HepG2 (cell line): ENCODE data around the gene CBX2. TPM values are rescaled to one million over a fixed set of nuclear protein-coding genes. Genes with fewer than 3 reads are reported as not detected.

Experiments used
- ATF1 ChIP-seq: IDR thresholded peaks from 2 replicates; pipeline ENCODE4 v1.6.1; 2016; ENCODE audit warnings: mild to moderate bottlenecking, control low read depth
- GMEB1 ChIP-seq: sonication (generic); formaldehyde crosslinking; IDR thresholded peaks from 2 replicates; pipeline ENCODE4 v1.5.1; 2020; ENCODE audit warnings: missing genetic modification reagents, mild to moderate bottlenecking, borderline replicate concordance
- HBP1 ChIP-seq: IDR thresholded peaks from 2 replicates; pipeline ENCODE4 v1.6.1; 2016; ENCODE audit warnings: low read depth, control low read depth
- HIVEP1 ChIP-seq: sonication (generic); formaldehyde crosslinking; IDR thresholded peaks from 2 replicates; pipeline ENCODE4 v1.4.0; 2020; ENCODE audit warnings: mild to moderate bottlenecking, missing genetic modification reagents
- HNF4G ChIP-seq, 2 experiments: sonication (generic) in 1 of 2; formaldehyde crosslinking in 1 of 2; IDR thresholded peaks; 2 replicates each; pipeline versions ENCODE4 v1.4.0 to v1.6.1; 2011 to 2020; ENCODE audit warnings: borderline replicate concordance in 2 of 2, low read depth in 2 of 2, mild to moderate bottlenecking in 2 of 2, low read length in 1 of 2, missing genetic modification reagents in 1 of 2, moderate library complexity in 1 of 2
- KDM6A ChIP-seq: IDR thresholded peaks from 2 replicates; pipeline ENCODE4 v1.6.1; 2016; ENCODE audit warnings: low read depth
- MEIS1 ChIP-seq: sonication (generic); formaldehyde crosslinking; IDR thresholded peaks from 2 replicates; pipeline ENCODE4 v1.9.0; 2021; ENCODE audit warnings: mild to moderate bottlenecking, missing genetic modification reagents, moderate library complexity, borderline replicate concordance
- NFKBIZ ChIP-seq: IDR thresholded peaks from 2 replicates; pipeline ENCODE4 v1.6.1; 2018; ENCODE audit warnings: missing genetic modification reagents, missing compliant biosample characterization
- SALL2 ChIP-seq: sonication (generic); formaldehyde crosslinking; IDR thresholded peaks from 2 replicates; pipeline ENCODE4 v1.8.1; 2023; ENCODE audit warnings: mild to moderate bottlenecking, missing genetic modification reagents, inconsistent platforms
- ZBTB33 ChIP-seq: sonication (generic); formaldehyde crosslinking; IDR thresholded peaks from 2 replicates; pipeline ENCODE4 v1.4.0; 2020; ENCODE audit warnings: missing genetic modification reagents
- ZFP36 ChIP-seq: fragments of 150-350 bp; IDR thresholded peaks from 2 replicates; pipeline ENCODE4 v1.6.1; 2018; ENCODE audit warnings: borderline replicate concordance, low read length, low read depth; ENCODE audit not compliant: partially characterized antibody
- ZNF34 ChIP-seq: sonication (generic); formaldehyde crosslinking; IDR thresholded peaks from 2 replicates; pipeline ENCODE4 v1.4.0; 2020; ENCODE audit warnings: mild to moderate bottlenecking, missing genetic modification reagents, borderline replicate concordance
- ZNF598 ChIP-seq: sonication (generic); formaldehyde crosslinking; IDR thresholded peaks from 2 replicates; pipeline ENCODE4 v1.5.1; 2020; ENCODE audit warnings: mild to moderate bottlenecking, missing genetic modification reagents, borderline replicate concordance
- ZNF616 ChIP-seq: sonication (generic); formaldehyde crosslinking; IDR thresholded peaks from 2 replicates; pipeline ENCODE4 v1.5.0; 2020; ENCODE audit warnings: low read depth, mild to moderate bottlenecking, missing genetic modification reagents
- ZNF691 ChIP-seq: sonication (generic); formaldehyde crosslinking; IDR thresholded peaks from 2 replicates; pipeline ENCODE4 v1.4.0; 2020; ENCODE audit warnings: missing genetic modification reagents, low read depth, mild to moderate bottlenecking, borderline replicate concordance
- ZNF704 ChIP-seq: sonication (generic); formaldehyde crosslinking; IDR thresholded peaks from 2 replicates; pipeline ENCODE4 v1.8.1; 2023; ENCODE audit warnings: mild to moderate bottlenecking, inconsistent platforms, moderate library complexity, missing genetic modification reagents, borderline replicate concordance
- ZNF772 ChIP-seq: sonication (generic); formaldehyde crosslinking; IDR thresholded peaks from 2 replicates; pipeline ENCODE4 v1.5.0; 2020; ENCODE audit warnings: mild to moderate bottlenecking, missing genetic modification reagents
- ZNF777 ChIP-seq: sonication (generic); formaldehyde crosslinking; IDR thresholded peaks from 2 replicates; pipeline ENCODE4 v1.4.0; 2020; ENCODE audit warnings: missing genetic modification reagents
- ZSCAN21 ChIP-seq: sonication (generic); formaldehyde crosslinking; IDR thresholded peaks from 2 replicates; pipeline ENCODE4 v1.8.0; 2022; ENCODE audit warnings: mild to moderate bottlenecking, missing genetic modification reagents, moderate library complexity, borderline replicate concordance
- polyA plus RNA-seq, 8 experiments: library from polyadenylated mRNA; depleted of rRNA in 3 of 8; stranded (reverse) in 7 of 8; unstranded in 1 of 8; fragments of >200 nt; fragmentation: Illumina TruSeq in 4 of 8; extraction: Trizol in 4 of 8; gene quantifications; 2 replicates each; pipeline versions ENCODE4 v1.2.1 to v1.2.3, GENCODE V29; 2011 to 2016; ENCODE audit warnings: low read depth in 4 of 8, missing spikeins in 1 of 8, mixed read lengths in 1 of 8; ENCODE audit not compliant: insufficient read depth in 1 of 8
- total RNA-seq, 5 experiments: library from RNA; depleted of rRNA; stranded (reverse); fragments of >200 nt; fragmentation: Illumina TruSeq; extraction: Trizol; gene quantifications; 2 replicates each; pipeline ENCODE4 v1.2.3, GENCODE V29; 2016; ENCODE audit warnings: low read depth in 1 of 5

The CBX2 gene
- total and polyA plus RNA-seq, 2 of the 13 experiments (the other 11 are each of a cell fraction or from before 2014, with no cell fraction given), result 14.5 to 31.1 TPM

GRCh38 chr17:79730769-79731483 lies 47.0 kb upstream of the CBX2 start, which contains the start of gene ENPP7 (continued):
- TF ChIP-seq HBP1 (CRISPR knock-in tag) (0 out of 2 replicates have a peak, but pooled peaks have one; percentile 4), NFKBIZ (CRISPR knock-in tag) (0 out of 2 replicates have a peak, but pooled peaks have one; percentile 19), HNF4G (IDR thresholded peaks at IDR 0.05; ENCODE audit: borderline replicate concordance, low read depth, low read length) (peak; percentile 86), HNF4G (CRISPR knock-in tag; IDR thresholded peaks at IDR 0.05; ENCODE audit: borderline replicate concordance, low read depth) (peak; percentile 84; the same call in 1 of the 2 replicates), ZSCAN21 (CRISPR knock-in tag) (0 out of 2 replicates have a peak, but pooled peaks have one; percentile 52), ZFP36 (no peak), ZNF777 (CRISPR knock-in tag) (peak; percentile 84), SALL2 (CRISPR knock-in tag) (0 out of 2 replicates have a peak, but pooled peaks have one; percentile 14), ZNF704 (CRISPR knock-in tag) (peak; percentile 28; the same call in 1 of the 2 replicates), HIVEP1 (CRISPR knock-in tag) (no peak), ZNF691 (CRISPR knock-in tag) (peak; percentile 74; the same call in 1 of the 2 replicates), MEIS1 (CRISPR knock-in tag) (0 out of 2 replicates have a peak, but pooled peaks have one; percentile 50), ZNF598 (0 out of 2 replicates have a peak, but pooled peaks have one; percentile 66), GMEB1 (0 out of 2 replicates have a peak, but pooled peaks have one; percentile 16), ZNF616 (CRISPR knock-in tag) (0 out of 2 replicates have a peak, but pooled peaks have one; percentile 23), ATF1 (CRISPR knock-in tag) (no peak), ZNF772 (CRISPR knock-in tag) (0 out of 2 replicates have a peak, but pooled peaks have one; percentile 53), ZBTB33 (CRISPR knock-in tag) (0 out of 2 replicates have a peak, but pooled peaks have one; percentile 20), KDM6A (CRISPR knock-in tag) (0 out of 2 replicates have a peak, but pooled peaks have one; percentile 14), ZNF34 (CRISPR knock-in tag) (peak; percentile 47; the same call in 1 of the 2 replicates)
